IPS DF 6.9 (cell line): ENCODE measurements around the gene NCOA7.

Experiments used
- DNase-seq: peaks from one replicate; pipeline ENCODE4 v3.0.0-alpha.2; 2013; ENCODE audit warnings: low read depth, low spot score
- H3K27ac ChIP-seq: one replicate; pipeline ENCODE4 v1.5.1; 2013; ENCODE audit warnings: low read length, control low read depth
- H3K27me3 ChIP-seq: 2 replicates; pipeline ENCODE4 v1.6.1; 2013; ENCODE audit warnings: mild to moderate bottlenecking, low read length; ENCODE audit not compliant: control insufficient read depth, insufficient read depth
- H3K36me3 ChIP-seq: 2 replicates; pipeline ENCODE4 v1.6.1; 2013; ENCODE audit warnings: low read length; ENCODE audit not compliant: control insufficient read depth, insufficient read depth
- H3K4me1 ChIP-seq: 2 replicates; pipeline ENCODE4 v1.6.1; 2013; ENCODE audit warnings: low read length; ENCODE audit not compliant: control insufficient read depth, insufficient read depth
- H3K4me3 ChIP-seq: 2 replicates; pipeline ENCODE4 v1.5.1; 2013; ENCODE audit warnings: mild to moderate bottlenecking, low read length
- H3K9me3 ChIP-seq: 2 replicates; pipeline ENCODE4 v1.6.1; 2013; ENCODE audit warnings: low read length, inconsistent platforms; ENCODE audit not compliant: control insufficient read depth, insufficient read depth
- WGBS: extraction: QIAGEN DNeasy Blood & Tissue Kit; methylation state at CpG from one replicate; pipeline ENCODE4 v1.1.7; 2013; ENCODE audit warnings: mixed read lengths, missing lambda C conversion rate; ENCODE audit not compliant: insufficient read length, insufficient coverage; 5-methylcytosine and 5-hydroxymethylcytosine counted together

Gene NCOA7

GRCh38 chr6:125780540-125781313 lies 10.0 kb upstream of the NCOA7 start:
- H3K36me3 ChIP-seq, result no peaks in the 10 kb centered on the region
- H3K27ac ChIP-seq, result no peak overlapping the region
- no CpG with 5 or more reads among the region's 28 CpGs for WGBS
- peak overlapping the region; percentile 64 for H3K4me3 ChIP-seq
- H3K4me1 ChIP-seq, result no peaks in the 10 kb centered on the region
- H3K27me3 ChIP-seq, result no peaks in the 10 kb centered on the region
- no peak for DNase-seq
- no peaks in the 10 kb centered on the region for H3K9me3 ChIP-seq

- Histone ChIP-seq H3K9me3 (no peaks in the 10 kb centered on the region), H3K27me3 (no peaks in the 10 kb centered on the region), H3K4me3 (peak overlapping the region; percentile 64; the same call in 1 of the 2 replicates), H3K27ac (no peak overlapping the region), H3K4me1 (no peaks in the 10 kb centered on the region), H3K36me3 (no peaks in the 10 kb centered on the region)
- WGBS, result no CpG with 5 or more reads among the region's 3 CpGs
- DNase-seq, result no peak
Measured at GRCh38 chr6:125781314-125781868, 9.4 kb upstream of the NCOA7 start.

DNA sequence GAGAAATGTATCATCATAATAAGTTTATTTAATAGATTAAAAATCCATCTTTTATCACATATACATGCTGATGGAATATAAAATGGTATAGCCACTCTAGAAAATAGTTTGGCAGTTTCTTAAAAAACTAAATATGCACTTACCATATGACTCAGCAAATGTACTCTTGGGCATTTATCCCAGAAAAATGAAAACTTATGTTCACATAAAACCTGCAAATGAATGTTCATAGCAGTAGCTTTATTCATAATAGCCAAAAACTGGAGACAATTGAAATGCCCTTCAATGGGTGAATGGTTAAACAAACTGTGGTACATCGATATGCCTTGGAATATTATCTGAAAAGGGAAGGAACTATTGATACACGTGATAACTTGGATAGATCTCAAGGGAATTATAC lies 6.4 kb upstream of the NCOA7 start:
- H3K9me3 ChIP-seq, result no peaks in the 10 kb centered on the region
- no peaks in the 10 kb centered on the region for H3K27me3 ChIP-seq
- H3K36me3 ChIP-seq, result no peaks in the 10 kb centered on the region
- DNase-seq, result no peak
- no peak overlapping the region for H3K27ac ChIP-seq
- H3K4me3 ChIP-seq, result no peak overlapping the region
- H3K4me1 ChIP-seq, result no peaks in the 10 kb centered on the region; the same call in 1 of the 2 replicates
- WGBS, result no CpG with 5 or more reads among the region's 2 CpGs

GRCh38 chr6:125787791-125788190 lies 3.0 kb upstream of the NCOA7 start:
- Histone ChIP-seq H3K27ac (no peak overlapping the region), H3K36me3 (no peaks in the 10 kb centered on the region), H3K4me3 (no peak overlapping the region), H3K9me3 (no peaks in the 10 kb centered on the region), H3K27me3 (no peaks in the 10 kb centered on the region), H3K4me1 (peaks cover 1% of the 10 kb centered on the region)
- DNase-seq, result no peak
- no CpG with 5 or more reads among the region's 2 CpGs for WGBS

DNA sequence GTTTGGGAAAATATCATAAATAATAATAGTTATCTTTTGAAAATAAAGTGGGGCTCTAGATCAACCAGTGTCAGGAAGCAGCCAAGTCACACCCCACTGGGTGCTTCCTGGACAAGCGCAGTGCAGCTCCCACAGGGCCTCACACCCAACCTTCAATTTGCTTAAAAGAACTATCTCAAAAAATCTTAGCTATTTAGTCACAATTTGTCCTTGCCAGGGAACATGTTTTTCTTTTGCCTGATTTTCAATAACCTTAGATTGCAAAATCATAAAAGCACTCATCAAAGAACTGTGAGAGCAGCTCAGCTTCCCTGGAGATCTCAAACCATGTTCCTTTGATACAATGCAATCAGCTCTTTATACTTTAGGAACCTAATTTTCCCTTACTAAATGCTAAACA lies 1.6 kb upstream of the NCOA7 start:
- WGBS, result no CpG with 5 or more reads among the region's 1 CpG
- Histone ChIP-seq H3K9me3 (no peaks in the 10 kb centered on the region), H3K4me1 (peaks cover 1% of the 10 kb centered on the region), H3K27me3 (no peaks in the 10 kb centered on the region), H3K27ac (no peak overlapping the region), H3K36me3 (no peaks in the 10 kb centered on the region), H3K4me3 (no peak overlapping the region)
- no peak for DNase-seq

DNA sequence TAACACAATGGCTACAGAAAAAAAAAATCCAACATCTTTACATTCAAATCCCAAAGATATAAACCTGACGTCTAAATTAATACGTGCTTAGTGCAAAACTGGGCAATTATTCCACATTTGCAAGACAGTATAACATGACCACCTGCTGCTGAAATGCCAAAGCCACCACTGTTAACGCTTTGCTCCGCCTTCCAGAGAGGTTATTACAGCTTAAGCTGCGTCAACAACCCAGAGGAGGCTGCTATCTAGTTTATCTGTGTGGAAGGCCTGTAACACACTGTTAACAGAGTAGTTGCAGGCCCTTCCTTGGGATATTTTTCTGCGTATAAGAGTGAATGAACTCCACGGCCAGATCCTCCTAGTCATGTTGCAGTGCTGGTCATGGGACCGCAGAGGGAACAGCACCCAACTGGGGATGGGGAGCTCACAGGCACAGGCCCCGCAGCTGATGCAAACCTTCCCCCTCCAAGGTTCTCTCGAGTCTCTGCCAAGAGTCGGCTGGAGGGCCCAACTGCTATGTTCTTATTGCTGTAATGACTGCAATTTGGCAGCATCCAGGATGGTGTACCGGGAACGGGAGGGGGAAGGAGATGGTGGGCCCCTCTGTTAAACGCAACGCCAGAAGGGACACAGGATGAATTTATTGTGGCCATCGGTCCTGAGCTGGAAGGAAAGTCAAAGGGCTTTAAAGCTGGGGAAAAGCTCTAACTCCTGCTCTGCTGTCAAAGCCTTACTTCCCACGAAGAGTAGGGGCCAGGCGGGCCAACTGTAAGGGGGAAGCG lies 993 bp upstream of the NCOA7 start:
- Histone ChIP-seq H3K36me3 (no peaks in the 10 kb centered on the region), H3K9me3 (no peaks in the 10 kb centered on the region), H3K27ac (no peak overlapping the region), H3K27me3 (no peaks in the 10 kb centered on the region), H3K4me3 (peak overlapping the region; percentile 99), H3K4me1 (peaks cover 1% of the 10 kb centered on the region)
- WGBS, result 100% methylated on average over 2 of the region's 19 CpGs
- no peak for DNase-seq

DNA sequence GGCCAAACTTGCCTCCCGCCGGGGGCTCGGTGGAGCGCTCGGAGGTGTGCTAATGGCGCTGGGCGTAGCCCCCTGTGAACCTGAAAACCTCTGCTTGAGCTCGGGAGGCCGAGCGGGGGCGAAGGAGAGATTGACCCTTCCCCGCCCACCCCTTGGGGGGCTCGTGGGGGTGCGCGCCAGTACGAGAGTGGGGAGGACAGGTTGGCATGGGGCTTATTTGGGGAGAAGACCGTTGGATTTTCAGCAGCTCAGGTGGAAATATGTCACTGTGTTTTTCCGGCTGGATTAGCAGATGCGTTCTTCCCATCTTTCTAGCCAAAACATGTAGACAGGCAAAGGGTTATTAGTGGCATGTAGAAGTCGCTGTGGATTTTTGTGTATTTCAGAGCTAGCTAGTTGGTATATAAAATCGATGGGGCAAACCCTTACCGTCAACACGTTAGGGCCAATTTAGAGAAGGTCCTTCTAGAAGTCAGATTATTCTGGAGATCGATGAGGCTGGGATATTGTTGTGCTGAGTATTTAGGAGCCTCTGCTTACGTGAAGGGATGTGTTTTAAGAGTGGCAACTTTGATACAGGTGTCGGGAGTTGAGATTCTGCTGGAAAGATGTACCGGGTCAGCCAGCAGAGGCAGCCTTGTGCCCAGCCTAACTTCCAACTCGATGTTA lies 525 bp downstream of the NCOA7 start:
- no peak for DNase-seq

GRCh38 chr6:125791820-125792165 lies 1.0 kb downstream of the NCOA7 start:
- DNase-seq, result no peak
- H3K27ac ChIP-seq, result no peak overlapping the region
- peak overlapping the region; percentile 99; the same call in 1 of the 2 replicates for H3K4me3 ChIP-seq
- no peaks in the 10 kb centered on the region for H3K36me3 ChIP-seq
- H3K27me3 ChIP-seq, result no peaks in the 10 kb centered on the region
- peaks cover 1% of the 10 kb centered on the region for H3K4me1 ChIP-seq
- H3K9me3 ChIP-seq, result no peaks in the 10 kb centered on the region

More for the DNA sequence above, 525 bp downstream of the NCOA7 start:
- Histone ChIP-seq H3K4me1 (peaks cover 1% of the 10 kb centered on the region), H3K27ac (no peak overlapping the region), H3K27me3 (no peaks in the 10 kb centered on the region), H3K36me3 (no peaks in the 10 kb centered on the region), H3K4me3 (peak overlapping the region; percentile 99), H3K9me3 (no peaks in the 10 kb centered on the region)
- WGBS, result no CpG with 5 or more reads among the region's 28 CpGs

- H3K27ac ChIP-seq, result no peak overlapping the region
- no peak for DNase-seq
- H3K9me3 ChIP-seq, result no peaks in the 10 kb centered on the region
- H3K27me3 ChIP-seq, result no peaks in the 10 kb centered on the region
- H3K36me3 ChIP-seq, result no peaks in the 10 kb centered on the region
- no peak overlapping the region for H3K4me3 ChIP-seq
- 100% methylated on average over 2 of the region's 3 CpGs for WGBS
- peaks cover 1% of the 10 kb centered on the region for H3K4me1 ChIP-seq
Measured at GRCh38 chr6:125792172-125792571, 1.4 kb downstream of the NCOA7 start.

- no peak overlapping the region for H3K4me3 ChIP-seq
Measured at GRCh38 chr6:125792680-125793079, 1.9 kb downstream of the NCOA7 start.

More at GRCh38 chr6:125792680-125793079, 1.9 kb downstream of the NCOA7 start:
- H3K36me3 ChIP-seq, result no peaks in the 10 kb centered on the region
- peaks cover 1% of the 10 kb centered on the region for H3K4me1 ChIP-seq
- no peak overlapping the region for H3K27ac ChIP-seq
- DNase-seq, result no peak
- no peaks in the 10 kb centered on the region for H3K9me3 ChIP-seq
- H3K27me3 ChIP-seq, result no peaks in the 10 kb centered on the region
